ENCODE data around the gene UBAP2L. TPM values are rescaled to one million over a fixed set of nuclear protein-coding genes. Genes with fewer than 3 reads are reported as not detected.

Gene UBAP2L
- total and polyA plus RNA-seq, 10 of the 15 experiments (the other 5 are each of a cell fraction or from before 2014, with no cell fraction given) = 49.9 to 198 (median 152) TPM

DNA sequence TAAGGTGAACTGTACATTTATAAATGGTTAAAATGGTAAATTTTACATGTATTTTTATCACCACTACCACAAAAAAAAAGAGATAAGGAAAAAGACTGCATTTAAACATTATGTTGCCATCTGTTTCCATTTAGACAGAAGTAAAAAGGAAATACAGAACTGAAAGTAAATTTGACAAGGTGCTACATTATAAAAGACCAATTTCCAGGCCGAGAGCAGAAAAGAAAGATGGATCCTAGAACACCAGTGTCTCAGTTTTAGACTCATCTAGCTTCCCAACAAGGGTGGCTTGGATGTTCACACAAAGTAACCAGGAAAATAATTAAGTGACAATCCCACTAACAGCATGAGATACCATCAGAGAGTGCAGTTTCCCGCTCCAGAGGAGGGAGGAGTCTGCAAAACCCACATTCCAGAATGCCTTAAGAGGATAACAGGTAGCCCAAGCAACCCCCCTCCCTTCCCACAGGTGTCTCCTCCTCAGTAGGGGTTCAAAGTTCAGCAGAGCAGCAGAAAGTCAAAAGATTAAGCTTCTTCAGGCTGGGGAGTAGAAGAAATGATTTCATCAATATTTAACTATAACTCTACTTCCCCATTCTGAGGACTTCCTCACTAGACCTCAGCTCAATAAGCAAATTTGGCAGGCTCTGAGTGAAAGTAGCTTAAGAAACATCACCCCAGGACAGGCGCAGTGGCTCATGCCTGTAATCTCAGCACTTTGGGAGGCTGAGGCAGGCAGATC, 40.6 kb upstream of the UBAP2L start:
- in situ Hi-C loops (cut with MboI) = loop anchor here (10.0 kb wide), 1 partner anchor 155 kb away; no protein-coding TSS in a partner anchor
- TF ChIP-seq SREBF2 (IDR thresholded peaks at IDR 0.05; ENCODE audit: low read length) (no peak), NR2C1 (IDR thresholded peaks at IDR 0.05) (peak; percentile 29; the same call in 1 of the 2 replicates), IKZF1 (conservative IDR thresholded peaks at IDR 0.05) (peak; percentile 34), SPI1 (IDR thresholded peaks at IDR 0.05; ENCODE audit: borderline replicate concordance, insufficient read depth, low read depth, low read length) (peak; percentile 75), RAD51 (IDR thresholded peaks at IDR 0.05) (no peak), LARP7 (IDR thresholded peaks at IDR 0.05) (0 out of 2 replicates have a peak, but pooled peaks have one; percentile 22), ZNF24 (IDR thresholded peaks at IDR 0.05) (peak; percentile 85), MTA2 (IDR thresholded peaks at IDR 0.05; ENCODE audit: low read depth) (no peak)
- TF ChIP-seq, protein P1, sequence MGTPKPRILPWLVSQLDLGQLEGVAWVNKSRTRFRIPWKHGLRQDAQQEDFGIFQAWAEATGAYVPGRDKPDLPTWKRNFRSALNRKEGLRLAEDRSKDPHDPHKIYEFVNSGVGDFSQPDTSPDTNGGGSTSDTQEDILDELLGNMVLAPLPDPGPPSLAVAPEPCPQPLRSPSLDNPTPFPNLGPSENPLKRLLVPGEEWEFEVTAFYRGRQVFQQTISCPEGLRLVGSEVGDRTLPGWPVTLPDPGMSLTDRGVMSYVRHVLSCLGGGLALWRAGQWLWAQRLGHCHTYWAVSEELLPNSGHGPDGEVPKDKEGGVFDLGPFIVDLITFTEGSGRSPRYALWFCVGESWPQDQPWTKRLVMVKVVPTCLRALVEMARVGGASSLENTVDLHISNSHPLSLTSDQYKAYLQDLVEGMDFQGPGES (IDR thresholded peaks at IDR 0.05) = no peak
- 20% methylated on average over 3 of the region's 3 CpGs for WGBS (ENCODE audit: insufficient coverage, insufficient replicate concordance, low lambda C conversion rate, missing lambda C conversion rate)

More for the DNA sequence above, 40.6 kb upstream of the UBAP2L start:
- intact Hi-C loops (cut with micrococcal nuclease; ENCODE audit: unreplicated experiment) = loop anchor here (5.0 kb wide), 1 partner anchor 188 kb away; the partner anchor contains the start of gene RPS27
- H3K27ac ChIP-seq (ENCODE audit: control insufficient read depth, insufficient read depth) = peak overlapping the region; percentile 52
- H3K4me3 ChIP-seq = peak overlapping the region; percentile 99
- peak overlapping the region; percentile 89 for H3K4me2 ChIP-seq (ENCODE audit: control insufficient read depth, insufficient read depth)
- BruUV-seq (replicated peaks) = no TSS peak
- RAD21 ChIA-PET (ENCODE audit: unreplicated experiment) = interaction anchor here (0.7 to 3.3 kb wide), 5 partner anchors 11 to 677 kb away, joined by 3 to 30 read pairs (median 3); no protein-coding TSS in a partner anchor
- H3K4me1 ChIP-seq (ENCODE audit: control insufficient read depth, insufficient read depth, low read length) = peaks cover 14% of the 10 kb centered on the region
- peaks cover 36% of the 10 kb centered on the region for H4K20me1 ChIP-seq (ENCODE audit: control insufficient read depth, insufficient read depth)
- FAIRE-seq (no peak), DNase-seq (ENCODE audit: low read depth, low spot score) (no peak), ATAC-seq (peak; percentile 23)
- peak overlapping the region; percentile 23 for H3K9ac ChIP-seq (ENCODE audit: control insufficient read depth, insufficient read depth, low read length)
- H2AFZ ChIP-seq (ENCODE audit: control insufficient read depth, low read depth, low read length) = no peak overlapping the region
- SMC1A ChIA-PET (ENCODE audit: uncharacterized antibody, unreplicated experiment) = interaction anchor here (0.6 to 4.1 kb wide), 12 partner anchors 12 to 824 kb away, joined by 3 to 22 read pairs (median 4); partner anchors contain the start of genes FLAD1 and RPS27
- H3K36me3 ChIP-seq (ENCODE audit: control insufficient read depth in 2 of 2, insufficient read depth in 2 of 2, low read length in 1 of 2) = peaks cover 3 to 29% of the 10 kb centered on the region in 2 experiments; a peak in 3 of 4 replicates
- H3K79me2 ChIP-seq (ENCODE audit: control insufficient read depth, insufficient read depth, low read length) = peaks cover 77% of the 10 kb centered on the region
- no peaks in the 10 kb centered on the region for H3K27me3 ChIP-seq (replicated peaks in 1 of 2; ENCODE audit: control insufficient read depth in 2 of 2, insufficient read depth in 2 of 2, low read length in 1 of 2)
- POLR2A ChIA-PET = interaction anchor here (0.5 to 3.9 kb wide), 9 partner anchors 22 to 611 kb away, joined by 3 to 20 read pairs (median 3); partner anchors contain the start of gene UBAP2L
- no peaks in the 10 kb centered on the region for H3K9me3 ChIP-seq (replicated peaks; ENCODE audit: control insufficient read depth, insufficient read depth, low read length)
- CTCF ChIA-PET = interaction anchor here (0.7 to 2.2 kb wide), 5 partner anchors 18 to 383 kb away, joined by 3 to 7 read pairs (median 4); no protein-coding TSS in a partner anchor
